ENCODE data around the gene PDGFB. TPM values are rescaled to one million over a fixed set of nuclear protein-coding genes. Genes with fewer than 3 reads are reported as not detected.

Gene PDGFB
- total and polyA plus RNA-seq, 2 experiments from 2014 or later = 2.5 to 4.3 TPM

GRCh38 chr22:39239561-39240423, 5.0 kb downstream of the PDGFB start:
- Histone ChIP-seq H3K9me2 (replicated peaks; ENCODE audit: insufficient read depth) (no peaks in the 10 kb centered on the region), H2AFZ (no peak overlapping the region), H4K20me1 (ENCODE audit: insufficient read depth, poor library complexity, severe bottlenecking) (no peaks in the 10 kb centered on the region), H3K27ac (peak overlapping the region; percentile 89), H3K9me3 (ENCODE audit: low read depth) (no peaks in the 10 kb centered on the region), H3K36me3 (replicated peaks; ENCODE audit: insufficient read depth, low read depth) (no peaks in the 10 kb centered on the region), H3K27me3 (no peaks in the 10 kb centered on the region), H3K4me1 (ENCODE audit: insufficient read depth) (peaks cover 35% of the 10 kb centered on the region), H3K4me2 (peak overlapping the region; percentile 98), H3K79me2 (no peaks in the 10 kb centered on the region), H3K4me3 (no peak overlapping the region)
- no peak for DNase-seq (ENCODE audit: low spot score)
- WGBS (ENCODE audit: low lambda C conversion rate, missing lambda C conversion rate) = 78% methylated on average over 20 of the region's 20 CpGs
- TF ChIP-seq EZH2 (IDR thresholded peaks at IDR 0.05; ENCODE audit: borderline replicate concordance) (no peak), EZH2phosphoT487 (IDR thresholded peaks at IDR 0.05; ENCODE audit: low read depth, severe bottlenecking, unreplicated experiment) (no peak), CTCF (IDR thresholded peaks at IDR 0.05; ENCODE audit: poor library complexity) (no peak)

GRCh38 chr22:39238966-39239505, 5.7 kb downstream of the PDGFB start:
- Histone ChIP-seq H3K27ac (no peak overlapping the region), H3K79me2 (no peaks in the 10 kb centered on the region), H3K4me1 (ENCODE audit: insufficient read depth) (peaks cover 32% of the 10 kb centered on the region), H3K27me3 (no peaks in the 10 kb centered on the region), H4K20me1 (ENCODE audit: insufficient read depth, poor library complexity, severe bottlenecking) (no peaks in the 10 kb centered on the region), H3K36me3 (replicated peaks; ENCODE audit: insufficient read depth, low read depth) (no peaks in the 10 kb centered on the region), H3K9me3 (ENCODE audit: low read depth) (no peaks in the 10 kb centered on the region), H3K9me2 (replicated peaks; ENCODE audit: insufficient read depth) (no peaks in the 10 kb centered on the region), H3K4me3 (no peak overlapping the region), H3K4me2 (no peak overlapping the region), H2AFZ (no peak overlapping the region)
- 84% methylated on average over 11 of the region's 12 CpGs for WGBS (ENCODE audit: low lambda C conversion rate, missing lambda C conversion rate)
- TF ChIP-seq EZH2 (IDR thresholded peaks at IDR 0.05; ENCODE audit: borderline replicate concordance) = no peak
- no peak for TF ChIP-seq EZH2phosphoT487 (IDR thresholded peaks at IDR 0.05; ENCODE audit: low read depth, severe bottlenecking, unreplicated experiment)
- TF ChIP-seq CTCF (IDR thresholded peaks at IDR 0.05; ENCODE audit: poor library complexity) = no peak
- DNase-seq (ENCODE audit: low spot score) = no peak

GRCh38 chr22:39238561-39238960, 6.2 kb downstream of the PDGFB start:
- Histone ChIP-seq H3K79me2 (no peaks in the 10 kb centered on the region), H3K9me3 (ENCODE audit: low read depth) (no peaks in the 10 kb centered on the region), H3K4me3 (no peak overlapping the region), H3K4me1 (ENCODE audit: insufficient read depth) (peaks cover 32% of the 10 kb centered on the region), H3K9me2 (replicated peaks; ENCODE audit: insufficient read depth) (no peaks in the 10 kb centered on the region), H3K36me3 (replicated peaks; ENCODE audit: insufficient read depth, low read depth) (no peaks in the 10 kb centered on the region), H2AFZ (no peak overlapping the region), H3K4me2 (no peak overlapping the region), H4K20me1 (ENCODE audit: insufficient read depth, poor library complexity, severe bottlenecking) (no peaks in the 10 kb centered on the region), H3K27me3 (no peaks in the 10 kb centered on the region), H3K27ac (no peak overlapping the region)
- TF ChIP-seq EZH2phosphoT487 (IDR thresholded peaks at IDR 0.05; ENCODE audit: low read depth, severe bottlenecking, unreplicated experiment) = no peak
- TF ChIP-seq CTCF (IDR thresholded peaks at IDR 0.05; ENCODE audit: poor library complexity) = no peak
- no peak for TF ChIP-seq EZH2 (IDR thresholded peaks at IDR 0.05; ENCODE audit: borderline replicate concordance)
- 94% methylated on average over 8 of the region's 8 CpGs for WGBS (ENCODE audit: low lambda C conversion rate, missing lambda C conversion rate)
- DNase-seq (ENCODE audit: low spot score) = no peak

All from hepatocyte (in vitro differentiated cells).